DOHH2 (cell line): Measurements from ENCODE around the gene KCNJ13.

Source experiments
- H3F3A ChIP-seq: fragments of 200-600 bp; sonication (generic), shearing (Covaris generic); 2 replicates; pipeline ENCODE4 v1.6.0; 2016; ENCODE audit warnings: antibody characterized with exemption, mild to moderate bottlenecking; ENCODE audit not compliant: control insufficient read depth, insufficient read depth
- H3K27ac ChIP-seq: fragments of 200-600 bp; sonication (generic); 2 replicates; pipeline ENCODE4 v1.5.1; 2014; ENCODE audit warnings: low read depth, mild to moderate bottlenecking, low read length, moderate library complexity
- H3K27me3 ChIP-seq: fragments of 200-600 bp; sonication (generic); 2 replicates; pipeline ENCODE4 v1.6.1; 2014; ENCODE audit warnings: mild to moderate bottlenecking, low read length, mixed read lengths; ENCODE audit not compliant: control insufficient read depth
- H3K36me3 ChIP-seq: fragments of 200-600 bp; sonication (generic); 2 replicates; pipeline ENCODE4 v1.6.1; 2014; ENCODE audit warnings: mild to moderate bottlenecking, low read length, moderate library complexity, mixed read lengths; ENCODE audit not compliant: control insufficient read depth
- H3K4me1 ChIP-seq: fragments of 200-600 bp; sonication (generic); 2 replicates; pipeline ENCODE4 v1.6.1; 2014; ENCODE audit warnings: mild to moderate bottlenecking, low read length, mixed read lengths; ENCODE audit not compliant: control insufficient read depth
- H3K4me2 ChIP-seq: fragments of 200-600 bp; sonication (generic); 2 replicates; pipeline ENCODE4 v1.6.0; 2014; ENCODE audit warnings: mild to moderate bottlenecking, low read length, moderate library complexity
- H3K4me3 ChIP-seq: fragments of 200-600 bp; sonication (generic); 2 replicates; pipeline ENCODE4 v1.5.1; 2014; ENCODE audit warnings: mild to moderate bottlenecking, low read length, mixed read lengths
- H3K79me2 ChIP-seq: fragments of 200-600 bp; sonication (generic); 2 replicates; pipeline ENCODE4 v1.6.1; 2014; ENCODE audit warnings: mild to moderate bottlenecking, low read length, mixed read lengths; ENCODE audit not compliant: control insufficient read depth
- H3K9me2 ChIP-seq: fragments of 200-600 bp; sonication (generic); replicated peaks from 2 replicates; pipeline ENCODE4 v1.6.1; 2014; ENCODE audit warnings: mild to moderate bottlenecking, low read length, mixed read lengths; ENCODE audit not compliant: control insufficient read depth
- H3K9me3 ChIP-seq: fragments of 200-600 bp; sonication (generic); 2 replicates; pipeline ENCODE4 v1.6.1; 2014; ENCODE audit warnings: antibody characterized with exemption, low read length, mixed read lengths; ENCODE audit not compliant: control insufficient read depth, insufficient read depth
- H4K20me1 ChIP-seq: fragments of 200-600 bp; sonication (generic); 2 replicates; pipeline ENCODE4 v1.6.0; 2014; ENCODE audit warnings: low read depth, mild to moderate bottlenecking, antibody characterized with exemption, low read length, moderate library complexity; ENCODE audit not compliant: control insufficient read depth, insufficient read depth
- EZH2phosphoT487 ChIP-seq: fragments of 200-600 bp; sonication (generic); IDR thresholded peaks from 2 replicates; pipeline ENCODE4 v1.6.1; 2017; ENCODE audit warnings: borderline replicate concordance, mild to moderate bottlenecking, antibody characterized with exemption, low read length, moderate library complexity, mixed read lengths
- TF ChIP-seq, protein P1 (sequence below): fragments of 200-600 bp; sonication (generic); IDR thresholded peaks from one replicate; pipeline ENCODE4 v1.5.1; 2014; ENCODE audit warnings: antibody characterized with exemption, mild to moderate bottlenecking, low read depth, low read length; ENCODE audit not compliant: poor library complexity, severe bottlenecking

KCNJ13 gene

DNA sequence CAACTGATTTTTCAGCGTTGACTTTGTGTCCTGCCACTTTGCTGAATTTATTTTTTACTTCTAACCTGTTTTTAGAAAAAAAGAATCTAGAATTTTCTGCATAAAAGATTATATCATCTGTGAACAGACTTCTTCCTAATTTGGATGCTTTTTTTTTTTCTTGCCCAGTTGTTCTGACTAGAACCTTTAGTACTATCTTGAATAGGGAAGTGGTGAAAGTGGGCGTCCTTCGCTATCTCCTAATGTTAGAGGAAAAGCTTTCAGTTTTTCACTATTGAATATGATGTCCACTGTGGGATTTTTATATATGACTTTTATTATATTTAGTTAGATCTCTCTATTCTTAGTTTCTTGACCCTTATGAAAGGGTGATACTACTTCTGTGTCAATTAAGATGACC is 25.7 kb upstream of the KCNJ13 start:
- Histone ChIP-seq H3K9me3 (no peaks in the 10 kb centered on the region), H3K4me2 (no peak overlapping the region), H3K9me2 (no peaks in the 10 kb centered on the region), H3K27me3 (no peaks in the 10 kb centered on the region), H3K79me2 (no peaks in the 10 kb centered on the region), H3K27ac (no peak overlapping the region), H3K4me3 (no peak overlapping the region), H3K4me1 (no peaks in the 10 kb centered on the region), H4K20me1 (no peaks in the 10 kb centered on the region), H3K36me3 (peaks cover 58% of the 10 kb centered on the region), H3F3A (no peaks in the 10 kb centered on the region)
- TF ChIP-seq EZH2phosphoT487 = no peak
- TF ChIP-seq, protein P1, sequence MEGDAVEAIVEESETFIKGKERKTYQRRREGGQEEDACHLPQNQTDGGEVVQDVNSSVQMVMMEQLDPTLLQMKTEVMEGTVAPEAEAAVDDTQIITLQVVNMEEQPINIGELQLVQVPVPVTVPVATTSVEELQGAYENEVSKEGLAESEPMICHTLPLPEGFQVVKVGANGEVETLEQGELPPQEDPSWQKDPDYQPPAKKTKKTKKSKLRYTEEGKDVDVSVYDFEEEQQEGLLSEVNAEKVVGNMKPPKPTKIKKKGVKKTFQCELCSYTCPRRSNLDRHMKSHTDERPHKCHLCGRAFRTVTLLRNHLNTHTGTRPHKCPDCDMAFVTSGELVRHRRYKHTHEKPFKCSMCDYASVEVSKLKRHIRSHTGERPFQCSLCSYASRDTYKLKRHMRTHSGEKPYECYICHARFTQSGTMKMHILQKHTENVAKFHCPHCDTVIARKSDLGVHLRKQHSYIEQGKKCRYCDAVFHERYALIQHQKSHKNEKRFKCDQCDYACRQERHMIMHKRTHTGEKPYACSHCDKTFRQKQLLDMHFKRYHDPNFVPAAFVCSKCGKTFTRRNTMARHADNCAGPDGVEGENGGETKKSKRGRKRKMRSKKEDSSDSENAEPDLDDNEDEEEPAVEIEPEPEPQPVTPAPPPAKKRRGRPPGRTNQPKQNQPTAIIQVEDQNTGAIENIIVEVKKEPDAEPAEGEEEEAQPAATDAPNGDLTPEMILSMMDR = no peak

DNA sequence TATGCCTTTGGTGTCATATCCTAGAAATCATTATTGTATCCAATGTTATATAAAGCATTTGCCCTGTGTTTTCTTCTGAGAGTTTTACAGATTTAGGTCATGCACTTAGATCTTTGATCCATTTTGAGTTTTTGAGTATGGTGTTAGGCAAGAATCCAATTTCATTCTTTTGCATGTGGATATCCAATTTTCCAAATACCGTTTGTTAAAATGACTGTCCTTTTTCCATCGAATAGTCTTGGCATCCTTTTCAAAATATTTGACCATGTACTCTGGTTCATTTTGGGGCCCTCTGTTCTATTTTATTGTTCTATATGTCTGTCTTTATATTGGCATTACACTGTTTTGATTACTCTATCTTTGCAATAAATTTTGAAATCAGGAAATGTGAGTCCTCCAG is 23.8 kb upstream of the KCNJ13 start:
- no peaks in the 10 kb centered on the region for H3K9me2 ChIP-seq
- no peaks in the 10 kb centered on the region for H3K79me2 ChIP-seq
- no peaks in the 10 kb centered on the region for H3K27me3 ChIP-seq
- H3F3A ChIP-seq = no peaks in the 10 kb centered on the region
- no peaks in the 10 kb centered on the region for H3K9me3 ChIP-seq
- peaks cover 63% of the 10 kb centered on the region for H3K36me3 ChIP-seq
- H4K20me1 ChIP-seq = no peaks in the 10 kb centered on the region
- H3K4me2 ChIP-seq = no peak overlapping the region
- H3K4me3 ChIP-seq = no peak overlapping the region
- no peaks in the 10 kb centered on the region for H3K4me1 ChIP-seq
- TF ChIP-seq, protein P1 = no peak
- no peak for TF ChIP-seq EZH2phosphoT487
- no peak overlapping the region for H3K27ac ChIP-seq

DNA sequence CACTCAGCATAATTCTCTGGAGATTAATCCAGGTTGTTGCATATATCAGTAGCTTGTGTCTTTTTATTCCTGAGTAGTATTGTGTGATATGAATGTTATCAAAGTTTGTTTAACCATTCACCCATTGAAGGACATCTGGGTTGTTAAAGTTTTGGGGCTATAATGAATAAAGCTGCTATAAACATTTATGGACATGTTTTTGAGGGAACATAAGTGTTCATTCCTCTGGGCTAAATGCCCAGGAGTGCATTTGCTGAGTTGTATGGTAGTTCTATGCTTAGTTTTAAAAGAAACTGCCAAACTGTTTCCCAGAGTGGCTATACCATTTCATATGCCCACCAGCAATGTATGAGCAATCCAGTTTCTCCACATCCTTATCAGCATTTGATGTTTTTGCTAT is 21.8 kb upstream of the KCNJ13 start:
- TF ChIP-seq, protein P1 = no peak
- TF ChIP-seq EZH2phosphoT487 = no peak
- H3K4me2 ChIP-seq = no peak overlapping the region
- H3K36me3 ChIP-seq = peaks cover 82% of the 10 kb centered on the region
- H4K20me1 ChIP-seq = no peaks in the 10 kb centered on the region
- H3K9me2 ChIP-seq = no peaks in the 10 kb centered on the region
- no peaks in the 10 kb centered on the region for H3K79me2 ChIP-seq
- H3K4me3 ChIP-seq = no peak overlapping the region
- H3F3A ChIP-seq = no peaks in the 10 kb centered on the region
- no peaks in the 10 kb centered on the region for H3K27me3 ChIP-seq
- no peaks in the 10 kb centered on the region for H3K9me3 ChIP-seq
- no peaks in the 10 kb centered on the region for H3K4me1 ChIP-seq
- H3K27ac ChIP-seq = no peak overlapping the region

DNA sequence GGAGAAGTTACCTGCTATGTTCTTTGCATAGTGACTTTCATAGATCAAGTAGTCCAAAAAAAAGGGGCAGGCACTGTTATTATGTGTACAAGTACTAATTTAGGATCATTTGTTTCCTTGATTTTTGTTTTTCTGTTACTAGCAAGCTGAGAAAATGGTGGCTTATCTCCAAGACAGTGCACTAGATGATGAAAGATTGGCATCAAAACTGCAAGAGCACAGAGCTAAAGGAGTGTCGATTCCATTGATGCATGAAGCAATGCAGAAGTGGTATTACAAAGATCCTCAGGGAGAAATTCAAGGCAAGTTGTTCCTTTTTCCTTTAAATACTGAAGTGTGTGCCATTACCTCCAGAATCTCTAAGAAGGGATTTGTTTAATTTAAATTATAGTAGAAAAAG is 19.6 kb upstream of the KCNJ13 start:
- TF ChIP-seq, protein P1 = no peak
- TF ChIP-seq EZH2phosphoT487 = no peak
- peaks cover 90% of the 10 kb centered on the region for H3K36me3 ChIP-seq
- H3K79me2 ChIP-seq = no peaks in the 10 kb centered on the region
- H3K27me3 ChIP-seq = no peaks in the 10 kb centered on the region
- H3K4me1 ChIP-seq = no peaks in the 10 kb centered on the region
- H3K4me2 ChIP-seq = no peak overlapping the region
- no peaks in the 10 kb centered on the region for H3K9me2 ChIP-seq
- no peak overlapping the region for H3K27ac ChIP-seq
- H3K4me3 ChIP-seq = no peak overlapping the region
- H3F3A ChIP-seq = no peaks in the 10 kb centered on the region
- no peaks in the 10 kb centered on the region for H3K9me3 ChIP-seq
- no peaks in the 10 kb centered on the region for H4K20me1 ChIP-seq
